ENCODE data around the gene CSTA.
A peak's percentile ranks its signal among the peaks of the same experiment; 100 is the strongest.

The CSTA gene, protein sequence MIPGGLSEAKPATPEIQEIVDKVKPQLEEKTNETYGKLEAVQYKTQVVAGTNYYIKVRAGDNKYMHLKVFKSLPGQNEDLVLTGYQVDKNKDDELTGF

DNA sequence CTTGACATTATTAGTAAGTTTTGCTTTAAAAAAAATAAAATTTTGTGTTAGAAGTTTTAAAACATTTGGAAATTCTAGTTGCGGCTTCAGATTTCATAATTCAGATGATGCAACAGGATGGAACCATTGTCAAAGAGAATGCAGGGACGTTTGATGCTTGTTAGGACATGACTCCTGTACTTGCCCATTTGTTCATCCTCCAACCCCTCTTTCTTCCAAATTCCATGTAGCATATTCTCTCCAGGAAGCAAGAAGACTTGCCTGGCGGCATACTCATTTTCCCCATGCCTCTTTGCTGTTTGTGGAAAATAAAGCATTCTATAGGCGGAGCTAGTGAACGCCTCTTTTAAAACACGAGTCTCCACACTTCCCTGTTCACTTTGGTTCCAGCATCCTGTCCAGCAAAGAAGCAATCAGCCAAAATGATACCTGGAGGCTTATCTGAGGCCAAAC lies at the start of gene CSTA:
Gene CSTA, plus strand, starts transcription at position 378 of the 453 bp plus-strand sequence. Its CDS starts 45 bp downstream, at position 423.
- DNase-seq (ENCODE audit: low read depth in 2 of 2) = no peak

DNA sequence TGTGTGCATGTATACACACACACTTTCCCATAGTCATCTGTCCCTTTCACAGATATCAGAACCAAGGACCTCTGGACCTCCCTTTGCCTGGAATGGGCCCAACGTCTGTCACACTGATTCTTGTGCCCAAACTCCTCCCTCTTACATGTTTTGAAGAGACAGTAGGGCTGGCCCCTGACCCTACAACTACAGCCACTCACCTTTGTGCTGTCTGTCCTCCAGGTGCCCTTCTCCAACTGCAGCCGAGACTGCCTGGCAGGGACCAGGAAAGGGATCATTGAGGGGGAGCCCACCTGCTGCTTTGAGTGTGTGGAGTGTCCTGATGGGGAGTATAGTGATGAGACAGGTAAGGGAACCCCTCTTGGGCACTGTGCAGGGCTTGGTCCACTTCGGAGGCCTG lies 43.2 kb upstream of the CSTA start:
- no peak for DNase-seq (ENCODE audit: low read depth in 2 of 2)

DNA sequence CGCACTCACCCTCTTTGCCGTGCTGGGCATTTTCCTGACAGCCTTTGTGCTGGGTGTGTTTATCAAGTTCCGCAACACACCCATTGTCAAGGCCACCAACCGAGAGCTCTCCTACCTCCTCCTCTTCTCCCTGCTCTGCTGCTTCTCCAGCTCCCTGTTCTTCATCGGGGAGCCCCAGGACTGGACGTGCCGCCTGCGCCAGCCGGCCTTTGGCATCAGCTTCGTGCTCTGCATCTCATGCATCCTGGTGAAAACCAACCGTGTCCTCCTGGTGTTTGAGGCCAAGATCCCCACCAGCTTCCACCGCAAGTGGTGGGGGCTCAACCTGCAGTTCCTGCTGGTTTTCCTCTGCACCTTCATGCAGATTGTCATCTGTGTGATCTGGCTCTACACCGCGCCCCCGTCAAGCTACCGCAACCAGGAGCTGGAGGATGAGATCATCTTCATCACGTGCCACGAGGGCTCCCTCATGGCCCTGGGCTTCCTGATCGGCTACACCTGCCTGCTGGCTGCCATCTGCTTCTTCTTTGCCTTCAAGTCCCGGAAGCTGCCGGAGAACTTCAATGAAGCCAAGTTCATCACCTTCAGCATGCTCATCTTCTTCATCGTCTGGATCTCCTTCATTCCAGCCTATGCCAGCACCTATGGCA lies 41.1 kb upstream of the CSTA start:
- DNase-seq (ENCODE audit: low read depth in 2 of 2) = no peak

DNA sequence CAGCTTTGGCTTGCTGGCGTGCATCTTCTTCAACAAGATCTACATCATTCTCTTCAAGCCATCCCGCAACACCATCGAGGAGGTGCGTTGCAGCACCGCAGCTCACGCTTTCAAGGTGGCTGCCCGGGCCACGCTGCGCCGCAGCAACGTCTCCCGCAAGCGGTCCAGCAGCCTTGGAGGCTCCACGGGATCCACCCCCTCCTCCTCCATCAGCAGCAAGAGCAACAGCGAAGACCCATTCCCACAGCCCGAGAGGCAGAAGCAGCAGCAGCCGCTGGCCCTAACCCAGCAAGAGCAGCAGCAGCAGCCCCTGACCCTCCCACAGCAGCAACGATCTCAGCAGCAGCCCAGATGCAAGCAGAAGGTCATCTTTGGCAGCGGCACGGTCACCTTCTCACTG lies 40.6 kb upstream of the CSTA start:
- DNase-seq (ENCODE audit: low read depth in 2 of 2) = no peak

DNA sequence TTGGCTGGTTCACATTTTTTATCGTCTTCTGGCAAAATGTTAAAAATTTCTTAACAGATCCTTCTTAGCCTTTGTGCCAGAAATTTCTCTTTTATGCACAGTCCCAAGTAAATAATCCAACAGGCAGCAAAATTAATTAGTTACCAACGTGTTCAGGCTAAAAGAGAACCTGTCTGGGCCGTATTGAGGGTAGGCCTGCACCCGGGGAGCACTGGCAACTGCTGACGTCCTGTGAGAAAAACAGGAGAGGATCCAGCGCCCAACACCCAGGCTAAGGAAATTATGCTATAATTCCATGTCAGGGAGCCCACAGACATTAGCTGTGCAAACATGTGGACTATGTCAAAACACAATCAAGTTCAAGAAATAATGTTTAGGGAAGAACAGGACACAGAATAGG lies 30.7 kb upstream of the CSTA start:
- no peak for DNase-seq (ENCODE audit: low read depth in 2 of 2)

DNA sequence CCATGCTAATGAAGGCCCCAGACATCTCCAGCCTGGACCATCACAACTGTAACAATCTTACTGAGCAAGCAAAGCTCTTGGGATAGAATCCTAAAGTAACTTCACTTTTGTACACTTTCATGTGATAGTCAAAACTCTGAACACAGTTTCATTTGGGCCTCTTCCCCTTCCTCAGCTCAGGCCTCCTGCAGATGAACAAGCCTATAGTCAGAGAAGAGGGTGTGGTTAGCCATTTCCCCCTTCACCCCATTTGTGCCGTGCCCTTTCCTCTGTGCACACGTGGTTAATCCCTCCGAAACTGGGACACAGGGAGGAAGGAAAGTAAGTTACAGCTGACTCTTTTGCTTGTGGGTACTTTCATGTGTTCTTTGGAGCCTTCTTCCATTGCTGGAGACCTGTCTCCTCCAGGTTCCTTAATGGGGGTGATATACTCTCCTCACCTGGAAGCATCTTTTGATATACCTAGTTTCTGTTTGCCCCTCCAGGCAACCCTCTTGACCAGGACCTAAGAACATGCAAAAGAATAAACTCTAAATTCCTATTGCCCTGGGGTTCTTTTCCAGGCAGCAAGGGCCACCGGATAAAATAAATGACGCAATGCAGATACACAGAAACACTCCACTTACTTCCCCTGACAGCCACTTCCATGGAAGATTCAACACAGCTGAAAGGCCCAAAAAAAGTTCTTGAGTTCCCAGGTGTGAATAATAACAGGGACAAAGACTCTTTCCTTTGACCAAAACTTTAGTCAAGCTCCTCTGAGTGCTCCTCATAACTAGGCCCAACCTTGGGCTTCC lies 29.6 kb upstream of the CSTA start:
- DNase-seq (ENCODE audit: low read depth in 2 of 2) = no peak

DNA sequence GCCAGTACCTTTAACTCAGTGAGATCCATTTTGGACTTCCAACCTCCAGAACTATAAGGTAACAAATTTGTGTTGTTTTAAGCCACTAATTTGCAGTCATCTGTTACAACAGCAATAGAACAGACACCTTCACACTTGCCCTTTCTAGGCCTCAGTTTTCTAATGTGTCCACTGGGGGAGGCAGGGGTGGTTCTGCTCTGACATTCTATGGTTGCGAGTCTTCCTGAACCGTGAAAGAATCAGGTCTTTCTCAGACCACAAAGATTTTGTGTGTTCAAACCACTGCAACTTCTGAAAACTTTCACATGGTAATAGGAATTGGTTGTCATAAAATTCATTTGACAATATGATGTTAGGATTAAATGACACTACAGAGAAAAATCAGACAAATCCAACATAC lies 26.8 kb upstream of the CSTA start:
- DNase-seq (ENCODE audit: low read depth in 2 of 2) = no peak

DNA sequence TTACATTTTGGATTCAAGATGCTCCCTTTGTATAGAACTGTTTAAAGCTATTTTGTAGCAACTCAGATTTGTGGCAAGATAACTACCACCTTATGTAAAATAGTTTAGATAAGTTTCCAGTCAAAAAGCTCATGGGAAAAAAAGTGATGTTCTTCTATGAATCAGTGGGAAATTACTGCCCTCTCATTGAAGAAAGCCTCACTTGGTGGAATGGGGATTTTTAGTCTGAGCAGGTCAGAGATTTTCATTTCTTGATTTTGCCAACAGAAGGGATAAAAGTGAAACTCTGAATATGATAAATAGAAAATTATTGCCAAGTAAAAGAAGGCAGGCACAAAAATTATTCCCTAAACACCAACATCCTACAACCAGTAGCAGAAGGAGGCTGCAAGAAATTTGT lies 25.8 kb upstream of the CSTA start:
- DNase-seq (ENCODE audit: low read depth in 2 of 2) = no peak

DNA sequence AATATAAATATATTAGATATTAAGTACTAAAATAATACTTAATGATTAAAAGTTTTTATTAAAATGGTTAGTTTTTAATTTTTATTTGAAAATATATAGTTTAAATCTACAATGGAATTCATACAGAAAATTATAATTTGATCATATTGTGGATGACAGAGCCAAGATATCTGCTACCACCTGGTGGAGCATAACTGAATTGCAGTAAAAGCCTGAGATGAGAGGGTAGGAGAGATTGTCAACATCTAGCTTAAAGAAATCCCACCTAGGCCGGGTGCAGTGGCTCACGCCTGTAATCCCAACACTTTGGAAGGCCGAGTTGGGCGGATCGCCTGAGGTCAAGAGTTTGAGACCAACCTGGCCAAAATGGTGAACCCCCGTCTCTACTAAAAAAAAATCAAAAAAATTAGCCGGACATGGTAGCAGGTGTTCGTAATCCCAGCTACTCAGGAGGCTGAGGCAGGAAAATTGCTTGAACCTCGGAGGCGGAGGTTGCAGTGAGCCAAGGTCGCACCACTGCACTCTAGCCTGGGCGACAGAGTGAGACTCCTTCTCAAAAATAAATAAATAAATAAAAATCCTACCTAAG lies 25.1 kb upstream of the CSTA start:
- peak; percentile 5 to 13 for DNase-seq (ENCODE audit: low read depth in 2 of 2)

DNA sequence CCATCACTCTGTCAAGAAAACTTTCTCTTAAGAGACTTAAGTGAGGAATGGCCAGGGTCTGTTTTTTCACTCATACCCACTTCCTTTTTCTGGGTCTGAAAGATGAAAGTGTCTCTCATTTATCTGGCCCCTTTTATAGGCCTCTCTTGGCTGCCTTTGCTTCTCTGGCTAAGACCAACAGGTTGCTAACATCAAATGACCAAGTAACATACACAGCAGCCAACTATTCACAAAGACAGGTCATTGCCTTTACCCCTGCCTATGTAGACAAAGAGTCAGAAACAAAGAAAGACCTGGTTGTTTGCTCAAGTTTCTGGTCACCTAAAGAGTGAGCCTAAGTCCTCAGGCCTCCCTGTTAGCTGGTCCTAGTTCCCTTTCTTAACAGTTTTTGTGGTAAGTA lies 24.0 kb upstream of the CSTA start:
- no peak for DNase-seq (ENCODE audit: low read depth in 2 of 2)

DNA sequence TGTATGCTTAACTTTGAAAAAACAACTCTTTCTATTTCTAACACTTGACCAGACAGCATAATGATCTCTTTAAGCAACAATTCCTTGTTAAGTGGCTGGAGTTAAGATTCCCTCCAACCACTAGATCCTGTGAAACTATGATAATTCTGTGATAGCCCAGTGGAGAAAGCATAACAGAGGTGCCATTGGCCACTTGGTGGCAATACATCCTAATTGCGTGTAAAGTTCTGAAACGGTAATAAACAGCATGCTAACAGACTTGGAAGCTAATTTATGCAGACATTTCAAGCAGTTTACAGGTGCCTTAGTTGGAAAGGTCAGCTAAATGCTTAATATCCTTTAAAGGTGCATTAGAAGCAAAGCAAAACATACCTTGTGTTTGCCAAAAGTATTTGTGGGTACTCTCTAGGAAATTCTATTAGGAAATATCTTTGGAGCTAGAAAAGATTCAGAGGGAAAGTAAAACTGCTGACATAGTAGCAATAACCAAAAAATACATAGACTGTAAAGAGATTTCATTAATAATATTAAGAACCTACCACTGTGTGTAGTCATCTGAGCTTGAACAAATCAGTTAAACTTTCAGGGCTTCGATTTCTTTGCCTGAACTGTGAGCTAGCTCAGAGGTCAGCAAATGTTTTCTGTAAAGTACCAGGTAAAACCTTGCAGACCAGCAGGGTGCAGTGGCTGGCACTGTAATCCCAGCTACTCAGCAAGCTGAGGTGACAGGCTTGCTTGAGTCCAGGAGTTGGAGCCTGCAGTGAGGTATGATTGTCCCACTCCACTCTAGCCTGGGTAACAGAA lies 19.0 kb upstream of the CSTA start:
- no peak for DNase-seq (ENCODE audit: low read depth in 2 of 2)

DNA sequence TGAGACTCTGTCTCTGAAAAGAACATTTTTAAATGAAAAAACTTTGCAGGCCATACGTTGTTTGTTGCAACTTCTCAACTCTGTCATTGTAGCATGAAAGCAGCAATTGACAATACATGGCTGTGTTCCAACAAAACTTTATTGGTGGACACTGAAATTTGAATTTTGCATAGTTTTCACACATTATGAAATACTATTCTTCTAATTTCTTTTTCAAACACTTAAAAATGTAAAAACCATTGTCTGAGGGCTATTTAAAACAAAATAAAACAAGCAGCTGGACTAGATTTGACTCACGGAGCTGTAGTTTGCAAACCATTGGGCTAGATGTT lies 18.5 kb upstream of the CSTA start:
- no peak for DNase-seq (ENCODE audit: low read depth in 2 of 2)

DNA sequence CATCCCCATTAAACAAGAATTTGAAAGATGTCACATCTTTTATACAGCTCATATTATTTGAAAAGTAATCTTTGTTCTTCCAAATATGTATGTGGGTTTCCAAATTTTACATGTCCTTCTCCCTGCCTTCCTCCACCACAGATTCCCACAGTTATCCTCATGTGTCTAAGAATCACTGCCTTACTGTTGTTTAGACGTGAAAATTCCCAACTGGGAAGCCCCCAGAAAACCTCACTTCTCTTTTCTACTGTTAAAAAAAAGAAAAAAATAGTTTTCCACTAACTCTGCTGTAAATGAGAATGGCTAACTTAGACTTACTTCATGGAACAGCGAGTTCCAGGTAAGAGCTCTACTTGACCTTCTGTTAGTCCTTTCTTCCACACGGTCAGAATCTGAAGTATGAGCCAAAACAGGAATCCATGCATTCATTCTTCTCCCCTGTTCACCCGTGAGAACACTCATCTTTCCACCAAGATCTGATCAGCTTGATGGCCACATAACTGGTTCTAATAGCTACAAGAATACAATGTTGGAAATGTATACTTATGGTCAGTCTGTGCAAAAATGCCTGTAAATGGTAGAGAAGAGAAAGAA lies 17.9 kb upstream of the CSTA start:
- no peak for DNase-seq (ENCODE audit: low read depth in 2 of 2)

DNA sequence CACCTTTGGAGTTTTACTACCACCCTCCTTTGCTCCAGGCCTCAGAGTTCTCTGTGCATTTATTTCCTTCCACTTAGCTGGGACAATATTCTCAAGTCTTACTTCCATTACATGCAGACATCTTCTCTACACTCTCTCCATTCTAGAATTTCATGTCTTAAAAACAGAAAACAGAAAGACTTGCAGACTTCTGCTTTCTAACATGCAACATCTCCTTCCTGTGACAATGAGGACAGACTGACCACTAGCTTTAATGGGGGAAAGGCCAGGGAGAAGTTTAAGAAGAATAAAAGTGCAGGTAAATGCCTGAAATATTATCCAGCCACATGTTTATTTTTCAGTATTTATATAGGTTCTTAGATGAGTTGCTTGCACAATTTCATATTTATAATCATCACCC lies 17.1 kb upstream of the CSTA start:
- DNase-seq (ENCODE audit: low read depth in 2 of 2) = no peak

DNA sequence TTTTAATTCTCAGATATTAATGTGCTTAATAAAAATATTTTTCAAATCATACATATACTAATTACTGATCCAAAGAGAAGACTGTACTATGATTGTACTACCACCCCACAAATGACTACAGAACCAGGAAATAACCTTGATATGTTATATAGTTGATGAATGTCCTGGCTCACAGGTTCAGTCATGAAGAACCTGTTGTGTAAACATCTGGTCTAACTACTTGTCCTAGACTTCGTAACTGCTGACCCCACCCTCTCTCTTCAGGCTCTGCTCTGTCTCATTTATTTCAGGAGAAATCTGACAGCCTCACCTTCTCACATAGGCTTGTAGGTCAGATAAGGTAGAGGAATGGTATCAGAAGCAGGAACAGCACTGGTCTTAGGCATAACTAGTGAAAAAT lies 14.7 kb upstream of the CSTA start:
- DNase-seq (ENCODE audit: low read depth in 2 of 2) = no peak

DNA sequence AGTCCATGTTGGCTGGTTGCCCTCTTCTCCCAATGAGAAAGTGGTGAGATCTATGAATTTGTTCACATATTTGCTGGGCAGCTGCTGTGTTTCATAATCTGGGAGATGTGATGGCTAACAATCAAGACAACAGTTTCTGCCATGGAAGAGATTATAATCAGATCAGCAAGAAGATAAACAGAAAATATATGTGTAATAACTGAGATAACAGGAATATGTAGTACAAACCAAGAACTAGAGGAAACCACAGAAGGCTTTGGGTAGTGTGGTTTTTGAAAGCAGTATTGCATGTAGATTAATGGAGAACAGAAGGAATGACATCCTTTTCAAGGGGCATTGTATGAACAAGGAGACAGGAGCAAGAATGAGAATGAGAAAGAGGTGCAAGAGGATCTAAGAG lies 12.2 kb upstream of the CSTA start:
- DNase-seq (ENCODE audit: low read depth in 2 of 2) = no peak

DNA sequence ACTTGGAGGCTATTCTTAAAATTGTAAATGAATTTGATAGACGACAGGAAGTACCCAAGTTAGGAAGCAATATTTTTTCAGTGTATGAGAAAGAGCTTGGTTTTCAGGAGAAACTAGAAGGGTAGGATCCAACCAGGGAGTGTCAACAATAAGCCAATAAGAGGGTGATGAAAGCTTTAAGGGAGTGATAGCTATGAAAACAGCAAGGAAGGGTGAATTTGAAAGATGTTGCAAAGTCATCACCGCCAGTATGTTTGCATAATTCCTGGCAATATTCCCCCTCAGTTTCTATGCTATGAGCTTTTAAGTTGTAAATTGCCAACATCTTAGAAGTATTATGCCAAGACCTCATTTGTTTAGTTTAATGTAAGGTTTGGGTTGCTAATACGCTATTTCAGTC lies 11.8 kb upstream of the CSTA start:
- DNase-seq (ENCODE audit: low read depth in 2 of 2) = no peak

DNA sequence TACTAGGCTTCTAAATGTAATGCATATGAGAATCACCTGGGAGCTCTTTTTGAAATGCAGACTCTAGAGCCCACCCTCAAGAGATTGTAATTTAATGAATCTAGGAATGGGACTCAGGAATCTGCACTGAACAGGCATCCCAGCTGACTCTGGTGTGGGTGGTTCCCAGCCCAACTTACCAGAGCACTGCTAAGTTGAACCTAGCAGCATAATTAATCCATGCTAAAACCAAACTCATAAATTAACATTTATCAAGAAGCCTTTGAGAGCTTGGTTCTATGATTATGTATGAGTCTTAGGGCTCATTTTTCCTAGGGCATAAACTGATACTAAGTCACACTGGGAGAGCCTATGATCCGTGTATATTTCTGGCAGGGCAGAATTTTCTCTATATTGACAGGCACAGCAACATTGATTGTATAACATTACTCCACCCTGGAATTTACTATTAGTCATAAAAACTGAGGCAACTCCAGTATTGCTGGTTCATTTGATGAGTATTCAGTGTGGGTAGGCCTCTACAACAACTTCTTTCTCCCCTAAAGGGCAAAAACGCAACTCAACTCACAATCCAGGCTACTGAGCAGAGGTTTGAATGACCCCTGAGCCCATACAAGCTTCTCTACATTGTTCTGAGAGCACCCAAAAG lies 10.7 kb upstream of the CSTA start:
- DNase-seq (ENCODE audit: low read depth in 2 of 2) = no peak

DNA sequence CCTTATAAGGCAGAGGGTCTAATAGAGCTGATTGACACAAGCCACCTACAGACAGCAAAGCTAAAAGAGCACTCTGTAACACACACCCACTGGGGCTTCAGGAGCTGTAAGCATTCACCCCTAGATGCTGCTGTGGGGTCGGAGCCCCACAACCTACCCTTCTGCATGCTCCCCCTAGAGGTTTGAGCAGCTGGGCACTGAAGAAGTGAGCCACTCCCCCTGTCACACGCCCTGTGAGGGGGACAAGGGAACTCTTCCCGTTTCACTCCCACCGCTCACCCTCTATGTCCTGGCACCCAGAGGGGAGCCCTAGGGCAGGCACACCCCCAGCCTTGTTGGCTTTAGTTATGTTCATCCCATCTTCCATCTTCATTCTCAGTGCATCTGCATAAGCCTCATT lies 9.4 kb upstream of the CSTA start:
- no peak for DNase-seq (ENCODE audit: low read depth in 2 of 2)

DNA sequence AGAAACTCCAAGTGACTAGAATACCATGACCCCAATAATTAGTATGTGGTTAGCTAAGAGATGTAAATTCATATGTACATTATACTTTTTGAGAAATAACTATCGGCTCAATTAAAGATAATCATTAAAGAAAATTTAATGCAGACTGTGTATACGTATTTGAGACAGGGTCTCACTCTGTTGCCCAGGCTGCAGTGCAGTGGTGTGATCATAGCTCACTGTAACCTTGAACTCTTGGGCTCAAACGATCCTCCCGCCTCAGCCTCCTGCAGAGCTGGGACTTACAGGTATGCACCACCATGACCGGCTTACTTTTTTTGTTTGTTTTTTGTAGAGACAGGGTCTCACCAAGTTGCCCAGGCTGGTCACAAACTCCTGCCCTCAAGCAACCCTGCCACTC lies 8.7 kb upstream of the CSTA start:
- DNase-seq (ENCODE audit: low read depth in 2 of 2) = no peak

DNA sequence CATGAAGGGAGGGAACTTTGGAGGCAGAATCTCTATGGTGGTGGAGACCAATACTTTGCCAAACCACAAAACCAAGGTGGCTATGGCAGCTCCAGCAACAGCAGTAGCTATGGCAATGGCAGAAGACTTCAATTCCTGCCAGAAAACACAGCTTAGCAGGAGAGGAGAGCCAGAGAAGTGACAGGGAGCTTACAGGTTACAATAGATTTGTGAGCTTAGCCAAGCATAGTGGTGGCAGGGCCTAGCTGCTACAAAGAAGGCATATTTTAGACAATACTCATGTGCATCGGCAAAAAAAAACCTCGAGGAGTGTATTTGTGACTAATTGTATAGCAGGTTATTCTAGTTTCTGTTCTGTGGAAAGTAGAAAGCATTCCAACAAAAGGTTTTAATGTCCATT lies 6.4 kb upstream of the CSTA start:
- DNase-seq (ENCODE audit: low read depth in 2 of 2) = no peak
